ENCODE data around the gene MRPL10.

MRPL10 gene

DNA sequence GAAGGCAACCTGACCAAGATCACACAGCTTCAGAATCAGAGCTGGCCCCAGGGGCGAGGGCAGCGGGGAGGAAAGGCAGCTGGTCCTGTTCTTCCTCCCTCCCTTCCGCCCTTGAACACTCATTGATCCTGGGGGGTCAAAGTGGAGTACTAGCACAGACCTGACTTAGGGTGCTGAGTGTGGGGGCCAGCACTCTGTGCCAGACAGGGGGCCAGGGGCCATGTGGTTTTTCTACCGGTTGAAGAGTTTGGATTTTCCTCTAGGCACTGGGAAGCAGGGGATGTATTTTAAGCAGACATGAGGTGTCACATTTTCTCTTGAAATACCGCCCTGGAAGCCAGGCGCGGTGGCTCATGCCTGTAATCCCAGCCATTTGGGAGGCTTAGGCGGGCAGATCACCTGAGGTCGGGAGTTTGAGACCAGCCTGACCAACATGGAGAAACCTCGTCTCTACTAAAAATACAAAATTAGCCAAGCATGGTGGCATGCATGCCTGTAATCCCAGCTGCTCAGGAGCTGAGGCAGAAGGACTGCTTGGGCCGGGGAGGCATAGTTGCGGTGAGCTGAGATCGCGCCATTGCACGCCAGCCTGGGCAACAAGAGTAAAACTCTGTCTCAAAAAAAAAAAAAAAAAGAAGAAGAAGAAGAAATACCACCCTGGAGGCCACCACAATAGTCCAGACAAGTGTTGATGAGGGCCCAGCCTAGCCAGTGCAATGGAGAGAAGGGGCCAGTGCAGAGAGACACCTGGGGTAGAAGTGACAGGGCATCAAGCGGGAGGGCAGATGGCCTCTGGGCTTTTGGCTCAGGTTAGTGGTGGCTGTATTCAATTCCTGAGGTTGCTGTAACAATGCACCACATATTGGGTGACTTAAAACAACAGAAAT lies 25.1 kb downstream of the MRPL10 start:
- DNase-seq (ENCODE audit: low read depth): no peak
- H3K4me3 ChIP-seq (ENCODE audit: low read depth, low read length): no peak overlapping the region
- in situ Hi-C loops (cut with HindIII; ENCODE audit: low sequenced_read_pairs): no loop called here
- TF ChIP-seq, protein P1, sequence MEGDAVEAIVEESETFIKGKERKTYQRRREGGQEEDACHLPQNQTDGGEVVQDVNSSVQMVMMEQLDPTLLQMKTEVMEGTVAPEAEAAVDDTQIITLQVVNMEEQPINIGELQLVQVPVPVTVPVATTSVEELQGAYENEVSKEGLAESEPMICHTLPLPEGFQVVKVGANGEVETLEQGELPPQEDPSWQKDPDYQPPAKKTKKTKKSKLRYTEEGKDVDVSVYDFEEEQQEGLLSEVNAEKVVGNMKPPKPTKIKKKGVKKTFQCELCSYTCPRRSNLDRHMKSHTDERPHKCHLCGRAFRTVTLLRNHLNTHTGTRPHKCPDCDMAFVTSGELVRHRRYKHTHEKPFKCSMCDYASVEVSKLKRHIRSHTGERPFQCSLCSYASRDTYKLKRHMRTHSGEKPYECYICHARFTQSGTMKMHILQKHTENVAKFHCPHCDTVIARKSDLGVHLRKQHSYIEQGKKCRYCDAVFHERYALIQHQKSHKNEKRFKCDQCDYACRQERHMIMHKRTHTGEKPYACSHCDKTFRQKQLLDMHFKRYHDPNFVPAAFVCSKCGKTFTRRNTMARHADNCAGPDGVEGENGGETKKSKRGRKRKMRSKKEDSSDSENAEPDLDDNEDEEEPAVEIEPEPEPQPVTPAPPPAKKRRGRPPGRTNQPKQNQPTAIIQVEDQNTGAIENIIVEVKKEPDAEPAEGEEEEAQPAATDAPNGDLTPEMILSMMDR (IDR thresholded peaks at IDR 0.05; ENCODE audit: low read depth, low read length, missing control alignments): no peak

GRCh38 chr17:47804461-47804860 lies 26.9 kb downstream of the MRPL10 start:
- no peak overlapping the region for H3K4me3 ChIP-seq (ENCODE audit: low read depth, low read length)
- in situ Hi-C loops (cut with HindIII; ENCODE audit: low sequenced_read_pairs): no loop called here
- TF ChIP-seq, protein P1 (IDR thresholded peaks at IDR 0.05; ENCODE audit: low read depth, low read length, missing control alignments): no peak
- no peak for DNase-seq (ENCODE audit: low read depth)

- in situ Hi-C loops (cut with HindIII; ENCODE audit: low sequenced_read_pairs): no loop called here
- TF ChIP-seq, protein P1 (IDR thresholded peaks at IDR 0.05; ENCODE audit: low read depth, low read length, missing control alignments): no peak
- DNase-seq (ENCODE audit: low read depth): no peak
- no peak overlapping the region for H3K4me3 ChIP-seq (ENCODE audit: low read depth, low read length)
Measured at GRCh38 chr17:47803751-47804150, 27.6 kb downstream of the MRPL10 start.

DNA sequence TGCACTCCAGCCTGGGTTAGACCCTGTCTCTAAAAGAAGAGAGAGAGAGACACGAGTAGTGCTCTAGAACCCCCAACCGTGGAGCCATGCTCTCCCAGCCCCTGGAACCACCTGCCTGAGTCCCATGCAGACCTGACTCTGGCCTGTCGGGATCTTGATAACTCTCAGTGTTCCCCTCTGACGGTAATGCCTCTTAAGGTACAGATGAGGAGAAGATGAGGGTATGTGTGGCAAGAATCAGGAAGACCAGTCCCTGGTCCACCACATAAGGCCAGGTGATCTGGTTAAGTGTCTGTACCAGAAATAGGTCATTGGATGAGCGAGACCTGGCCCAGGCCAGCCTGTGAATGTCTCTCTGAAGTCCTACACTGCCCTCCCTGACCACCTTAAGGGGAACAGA lies 28.1 kb downstream of the MRPL10 start:
- DNase-seq (ENCODE audit: low read depth): no peak
- in situ Hi-C loops (cut with HindIII; ENCODE audit: low sequenced_read_pairs): no loop called here
- TF ChIP-seq, protein P1 (IDR thresholded peaks at IDR 0.05; ENCODE audit: low read depth, low read length, missing control alignments): no peak
- no peak overlapping the region for H3K4me3 ChIP-seq (ENCODE audit: low read depth, low read length)

DNA sequence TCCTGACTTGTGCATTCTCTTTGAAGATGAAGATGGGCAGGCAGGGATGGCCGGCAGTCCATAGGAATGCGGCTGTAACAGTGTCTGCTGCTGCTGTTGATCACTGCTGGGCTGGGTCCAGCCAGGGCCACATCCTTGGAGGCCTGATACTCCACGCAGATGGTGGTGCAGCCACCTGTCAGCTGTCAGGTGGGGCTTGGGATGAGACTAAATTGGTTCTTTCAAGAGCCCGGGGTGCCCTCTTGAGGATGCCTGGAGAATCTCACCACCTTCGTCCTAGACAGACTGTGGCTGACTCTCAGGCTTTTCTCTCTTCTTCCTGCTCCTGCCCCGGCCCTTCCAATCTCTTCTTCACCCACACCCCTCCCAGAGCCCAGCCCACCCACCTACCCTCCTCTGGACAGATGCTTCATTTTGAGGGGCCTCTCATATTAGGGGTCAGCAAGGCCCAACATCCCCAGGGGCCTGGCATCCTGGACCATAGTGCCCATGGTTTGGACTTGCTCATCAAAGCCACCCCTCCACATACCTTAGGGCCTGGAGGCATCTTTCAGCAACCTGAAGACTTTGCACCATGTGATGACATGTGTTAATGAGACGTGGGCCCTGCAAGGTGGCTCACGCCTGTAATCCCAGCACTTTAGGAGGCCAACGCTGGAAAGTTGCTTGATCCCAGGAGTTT lies 28.9 kb downstream of the MRPL10 start:
- TF ChIP-seq, protein P1 (IDR thresholded peaks at IDR 0.05; ENCODE audit: low read depth, low read length, missing control alignments): peak; percentile 69
- no peak overlapping the region for H3K4me3 ChIP-seq (ENCODE audit: low read depth, low read length)
- in situ Hi-C loops (cut with HindIII; ENCODE audit: low sequenced_read_pairs): no loop called here
- peak; percentile 24 for DNase-seq (ENCODE audit: low read depth)

- TF ChIP-seq, protein P1 (IDR thresholded peaks at IDR 0.05; ENCODE audit: low read depth, low read length, missing control alignments): no peak
- H3K4me3 ChIP-seq (ENCODE audit: low read depth, low read length): no peak overlapping the region
- no peak for DNase-seq (ENCODE audit: low read depth)
- in situ Hi-C loops (cut with HindIII; ENCODE audit: low sequenced_read_pairs): no loop called here
Measured at GRCh38 chr17:47801906-47802305, 29.4 kb downstream of the MRPL10 start.
